ENCODE data around the gene NAPSA. TPM values are rescaled to one million over a fixed set of nuclear protein-coding genes. Genes with fewer than 3 reads are reported as not detected.

The NAPSA gene
- polyA plus RNA-seq, 1 of the 3 experiments (the other 2 are of a cell fraction), result 0.43 TPM

- POLR2A ChIA-PET, result no interaction called here
- CTCF ChIA-PET, result interaction anchor here (0.6 to 2.7 kb wide), 2 partner anchors 41 to 146 kb away, joined by 3 to 9 read pairs; no protein-coding TSS in a partner anchor
- DNase-seq, result no peak
- Histone ChIP-seq H3K9ac (no peak overlapping the region), H3F3A (replicated peaks; ENCODE audit: insufficient read depth) (no peaks in the 10 kb centered on the region), H3K4me3 (ENCODE audit: low read depth in 2 of 2, low read length in 1 of 2) (no peak overlapping the region), H3K27ac (ENCODE audit: low read depth in 2 of 2, low read length in 1 of 2) (no peak overlapping the region), H3K27me3 (ENCODE audit: insufficient read depth) (no peaks in the 10 kb centered on the region), H4K20me1 (ENCODE audit: insufficient read depth) (no peaks in the 10 kb centered on the region), H3K9me3 (no peaks in the 10 kb centered on the region), H3K4me1 (ENCODE audit: control insufficient read depth in 1 of 2, insufficient read depth in 2 of 2, low read depth in 1 of 2, low read length in 1 of 2) (no peaks in the 10 kb centered on the region; a peak in 1 of 4 replicates), H3K4me2 (no peak overlapping the region), H3K36me3 (replicated peaks in 1 of 2; ENCODE audit: control insufficient read depth in 1 of 2, insufficient read depth in 2 of 2, low read length in 1 of 2) (no peaks in the 10 kb centered on the region), H2AFZ (ENCODE audit: low read depth) (no peak overlapping the region), H3K79me2 (ENCODE audit: insufficient read depth) (no peaks in the 10 kb centered on the region), H3K9me2 (no peaks in the 10 kb centered on the region)
- 85% methylated on average over 9 of the region's 10 CpGs for whole genome bisulfite sequencing (ENCODE audit: low lambda C conversion rate)
- TF ChIP-seq FOXM1 (IDR thresholded peaks at IDR 0.05; ENCODE audit: low read depth) (no peak), JUND (IDR thresholded peaks at IDR 0.05) (no peak), YY1 (IDR thresholded peaks at IDR 0.05; ENCODE audit: low read depth) (no peak), MXI1 (IDR thresholded peaks at IDR 0.05; ENCODE audit: low read depth, low read length) (no peak), SMC3 (IDR thresholded peaks at IDR 0.05; ENCODE audit: low read depth, low read length) (no peak), EZH2phosphoT487 (IDR thresholded peaks at IDR 0.05; ENCODE audit: borderline replicate concordance, low read depth) (no peak), PBX3 (IDR thresholded peaks at IDR 0.05) (no peak), GABPA (IDR thresholded peaks at IDR 0.05; ENCODE audit: low read depth) (no peak), RAD21 (IDR thresholded peaks at IDR 0.05; ENCODE audit: low read length) (no peak), RCOR1 (IDR thresholded peaks at IDR 0.05; ENCODE audit: low read length) (no peak)
Measured at GRCh38 chr19:50410109-50410508, 44.7 kb upstream of the NAPSA start.

GRCh38 chr19:50409347-50409746 lies 43.9 kb upstream of the NAPSA start:
- ChIA-PET CTCF (interaction anchor here (2.7 kb wide), 1 partner anchor 41 kb away, joined by 9 read pairs; no protein-coding TSS in a partner anchor), POLR2A (no interaction called here)
- TF ChIP-seq CTCF (IDR thresholded peaks at IDR 0.05), result no peak
- no peak for TF ChIP-seq USF2 (IDR thresholded peaks at IDR 0.05; ENCODE audit: borderline replicate concordance, low read depth, low read length)
- no peak for TF ChIP-seq EZH2phosphoT487 (IDR thresholded peaks at IDR 0.05; ENCODE audit: borderline replicate concordance, low read depth)
- no peak for TF ChIP-seq RFX5 (IDR thresholded peaks at IDR 0.05; ENCODE audit: low read length)
- TF ChIP-seq REST (IDR thresholded peaks at IDR 0.05; ENCODE audit: low read depth, low read length), result no peak
- H3K9me3 ChIP-seq, result no peaks in the 10 kb centered on the region
- H3F3A ChIP-seq (replicated peaks; ENCODE audit: insufficient read depth), result no peaks in the 10 kb centered on the region
- H4K20me1 ChIP-seq (ENCODE audit: insufficient read depth), result no peaks in the 10 kb centered on the region
- 96% methylated on average over 10 of the region's 17 CpGs for WGBS (ENCODE audit: low lambda C conversion rate)
- no peaks in the 10 kb centered on the region for H3K9me2 ChIP-seq
- no peak overlapping the region for H3K4me3 ChIP-seq (ENCODE audit: low read depth in 2 of 2, low read length in 1 of 2)
- no peak overlapping the region for H3K27ac ChIP-seq (ENCODE audit: low read depth in 2 of 2, low read length in 1 of 2)
- H3K4me2 ChIP-seq, result no peak overlapping the region
- no peaks in the 10 kb centered on the region for H3K27me3 ChIP-seq (ENCODE audit: insufficient read depth)
- no peaks in the 10 kb centered on the region for H3K36me3 ChIP-seq (replicated peaks in 1 of 2; ENCODE audit: control insufficient read depth in 1 of 2, insufficient read depth in 2 of 2, low read length in 1 of 2)
- H3K9ac ChIP-seq, result no peak overlapping the region
- no peak overlapping the region for H2AFZ ChIP-seq (ENCODE audit: low read depth)
- no peak for DNase-seq
- H3K4me1 ChIP-seq (ENCODE audit: control insufficient read depth in 1 of 2, insufficient read depth in 2 of 2, low read depth in 1 of 2, low read length in 1 of 2), result no peaks in the 10 kb centered on the region
- no peaks in the 10 kb centered on the region for H3K79me2 ChIP-seq (ENCODE audit: insufficient read depth)
